HFF-Myc (cell line): ENCODE data around the gene TRAPPC2L.

Experiments
- DNase-seq: peaks from one replicate; pipeline ENCODE4 v3.0.0-alpha.2; 2011; ENCODE audit warnings: low read depth; ENCODE audit errors: extremely low read depth
- H3K4me3 ChIP-seq: replicated peaks from 2 replicates; pipeline ENCODE4 v1.5.1; 2011; ENCODE audit warnings: low read depth, mild to moderate bottlenecking, control low read depth, low read length
- TF ChIP-seq, protein P1 (sequence below): IDR thresholded peaks from 2 replicates; pipeline ENCODE4 v1.5.1; 2012; ENCODE audit warnings: mild to moderate bottlenecking, low read depth, low read length, control low read depth; ENCODE audit errors: missing control alignments

The TRAPPC2L gene

GRCh38 chr16:88904676-88905365, 47.9 kb downstream of the TRAPPC2L start:
- no peak for DNase-seq
- TF ChIP-seq, protein P1, sequence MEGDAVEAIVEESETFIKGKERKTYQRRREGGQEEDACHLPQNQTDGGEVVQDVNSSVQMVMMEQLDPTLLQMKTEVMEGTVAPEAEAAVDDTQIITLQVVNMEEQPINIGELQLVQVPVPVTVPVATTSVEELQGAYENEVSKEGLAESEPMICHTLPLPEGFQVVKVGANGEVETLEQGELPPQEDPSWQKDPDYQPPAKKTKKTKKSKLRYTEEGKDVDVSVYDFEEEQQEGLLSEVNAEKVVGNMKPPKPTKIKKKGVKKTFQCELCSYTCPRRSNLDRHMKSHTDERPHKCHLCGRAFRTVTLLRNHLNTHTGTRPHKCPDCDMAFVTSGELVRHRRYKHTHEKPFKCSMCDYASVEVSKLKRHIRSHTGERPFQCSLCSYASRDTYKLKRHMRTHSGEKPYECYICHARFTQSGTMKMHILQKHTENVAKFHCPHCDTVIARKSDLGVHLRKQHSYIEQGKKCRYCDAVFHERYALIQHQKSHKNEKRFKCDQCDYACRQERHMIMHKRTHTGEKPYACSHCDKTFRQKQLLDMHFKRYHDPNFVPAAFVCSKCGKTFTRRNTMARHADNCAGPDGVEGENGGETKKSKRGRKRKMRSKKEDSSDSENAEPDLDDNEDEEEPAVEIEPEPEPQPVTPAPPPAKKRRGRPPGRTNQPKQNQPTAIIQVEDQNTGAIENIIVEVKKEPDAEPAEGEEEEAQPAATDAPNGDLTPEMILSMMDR, result no peak
- no peak overlapping the region for H3K4me3 ChIP-seq

GRCh38 chr16:88905563-88905962, 48.6 kb downstream of the TRAPPC2L start:
- H3K4me3 ChIP-seq, result no peak overlapping the region
- no peak for DNase-seq

GRCh38 chr16:88906020-88906419, 49.1 kb downstream of the TRAPPC2L start:
- DNase-seq, result no peak
- TF ChIP-seq, protein P1, result no peak
- H3K4me3 ChIP-seq, result no peak overlapping the region

More at GRCh38 chr16:88905563-88905962, 48.6 kb downstream of the TRAPPC2L start:
- TF ChIP-seq, protein P1, result no peak

DNA sequence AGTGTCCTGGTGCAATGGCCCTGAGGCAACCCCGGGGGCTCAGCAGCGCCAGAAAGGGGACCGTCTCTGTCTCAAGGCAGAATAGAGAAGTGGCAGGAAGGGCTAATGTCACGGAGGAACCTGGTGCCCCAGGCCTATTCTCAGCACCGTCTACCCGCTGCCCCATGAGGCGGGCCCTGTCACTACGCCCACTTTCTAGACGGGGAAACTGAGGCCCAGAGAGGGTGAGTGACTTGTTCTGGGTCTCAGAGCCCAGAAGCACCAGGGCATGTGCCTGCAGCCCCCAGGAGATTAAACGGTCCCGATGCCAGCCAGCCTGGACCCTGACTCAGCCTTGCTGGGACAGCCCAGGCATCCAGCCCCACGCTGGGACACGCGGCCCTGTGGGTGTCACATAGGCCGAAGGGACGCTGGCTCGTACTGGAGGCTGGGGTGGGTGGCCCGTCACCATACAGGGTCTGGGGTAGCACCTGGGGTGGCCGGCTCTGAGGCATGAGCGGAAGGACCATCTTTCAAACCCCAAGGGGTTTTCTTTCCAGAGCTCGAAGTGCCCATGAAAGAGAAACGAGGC, 49.7 kb downstream of the TRAPPC2L start:
- TF ChIP-seq, protein P1, result no peak
- DNase-seq, result no peak

GRCh38 chr16:88907768-88908167, 50.8 kb downstream of the TRAPPC2L start:
- no peak overlapping the region for H3K4me3 ChIP-seq
- DNase-seq, result no peak
- TF ChIP-seq, protein P1, result no peak

More for the DNA sequence above, 49.7 kb downstream of the TRAPPC2L start:
- H3K4me3 ChIP-seq, result no peak overlapping the region

GRCh38 chr16:88908307-88908706, 51.4 kb downstream of the TRAPPC2L start:
- TF ChIP-seq, protein P1, result no peak

More at GRCh38 chr16:88908307-88908706, 51.4 kb downstream of the TRAPPC2L start:
- no peak overlapping the region for H3K4me3 ChIP-seq
- no peak for DNase-seq
